HG03469 (cell line): ENCODE results near the gene DISP3.

Experiments
- ATAC-seq: cut with Tn5 transposase; IDR thresholded peaks from one replicate; pipeline ENCODE4 v1.9.1; 2021; ENCODE audit warnings: mild to moderate bottlenecking, moderate library complexity, moderate number of reproducible peaks; ENCODE audit not compliant: unreplicated experiment

Gene DISP3

GRCh38 chr1:11478571-11479374, at the start of gene DISP3:
TSS of gene DISP3 (plus strand) at chr1:11479155. CDS start at chr1:11500993, 21,838 bp downstream.
- no peak for ATAC-seq

GRCh38 chr1:11429226-11429625, 49.7 kb upstream of the DISP3 start:
- ATAC-seq, result no peak

- ATAC-seq, result no peak
Observed at GRCh38 chr1:11429935-11430334, 49.0 kb upstream of the DISP3 start.

GRCh38 chr1:11431941-11432507, 46.9 kb upstream of the DISP3 start:
- no peak for ATAC-seq

GRCh38 chr1:11432526-11432925, 46.4 kb upstream of the DISP3 start:
- ATAC-seq, result no peak

GRCh38 chr1:11434501-11434900, 44.5 kb upstream of the DISP3 start:
- no peak for ATAC-seq

- no peak for ATAC-seq
Observed at GRCh38 chr1:11434926-11435325, 44.0 kb upstream of the DISP3 start.

GRCh38 chr1:11438996-11439395, 40.0 kb upstream of the DISP3 start:
- ATAC-seq, result no peak

GRCh38 chr1:11441211-11441952, 37.6 kb upstream of the DISP3 start:
- no peak for ATAC-seq

GRCh38 chr1:11443043-11443442, 35.9 kb upstream of the DISP3 start:
- ATAC-seq, result no peak

- ATAC-seq, result no peak
Observed at GRCh38 chr1:11443961-11444658, 34.8 kb upstream of the DISP3 start.

- no peak for ATAC-seq
Observed at GRCh38 chr1:11444907-11445306, 34.0 kb upstream of the DISP3 start.

GRCh38 chr1:11447903-11448302, 31.1 kb upstream of the DISP3 start:
- ATAC-seq, result no peak

GRCh38 chr1:11448373-11449099, 30.4 kb upstream of the DISP3 start:
- no peak for ATAC-seq

GRCh38 chr1:11449100-11449403, 29.9 kb upstream of the DISP3 start:
- ATAC-seq, result no peak

GRCh38 chr1:11450310-11450709, 28.6 kb upstream of the DISP3 start:
- ATAC-seq, result no peak

- ATAC-seq, result no peak
Observed at GRCh38 chr1:11453742-11454491, 25.0 kb upstream of the DISP3 start.

- ATAC-seq, result no peak
Observed at GRCh38 chr1:11455967-11456570, 22.9 kb upstream of the DISP3 start.

- ATAC-seq, result no peak
Observed at GRCh38 chr1:11456965-11457364, 22.0 kb upstream of the DISP3 start.

- no peak for ATAC-seq
Observed at GRCh38 chr1:11458811-11459275, 20.1 kb upstream of the DISP3 start.
